ENCODE results near the gene YPEL5. TPM values are rescaled to one million over a fixed set of nuclear protein-coding genes. Genes with fewer than 3 reads are reported as not detected.
"Not testable (repeated sequence)": the region's sequence is repeated elsewhere in the genome, so short reads cannot be mapped to it uniquely, and the experiment has no call there.

The YPEL5 gene
- total RNA-seq, 1 experiment from 2014 or later = 66.4 TPM

GRCh38 chr2:30109856-30110255, 37.0 kb upstream of the YPEL5 start:
- TF ChIP-seq SIN3A (IDR thresholded peaks at IDR 0.05; ENCODE audit: borderline replicate concordance, insufficient read depth, low read depth, low read length) = no peak
- TF ChIP-seq POLR2AphosphoS5 (IDR thresholded peaks at IDR 0.05; ENCODE audit: low read depth, low read length) = no peak
- TF ChIP-seq REST (IDR thresholded peaks at IDR 0.05; ENCODE audit: insufficient read depth in 1 of 2, low read depth in 2 of 2, low read length in 1 of 2) = no peak
- TF ChIP-seq CTCF (IDR thresholded peaks at IDR 0.05) = no peak
- DNase-seq (ENCODE audit: low read depth, low spot score) = no peak
- Histone ChIP-seq H3K27me3 (ENCODE audit: control insufficient read depth, insufficient read depth, low read length) (no peaks in the 10 kb centered on the region), H3K4me1 (ENCODE audit: control insufficient read depth, insufficient read depth, low read length) (no peaks in the 10 kb centered on the region), H3K36me3 (ENCODE audit: control insufficient read depth, insufficient read depth, low read length) (no peaks in the 10 kb centered on the region), H3K4me3 (ENCODE audit: low read depth in 2 of 2, low read length in 2 of 2) (no peak overlapping the region), H3K9me3 (ENCODE audit: control insufficient read depth, insufficient read depth, low read depth, low read length) (no peaks in the 10 kb centered on the region), H3K27ac (ENCODE audit: low read length) (no peak overlapping the region)
- intact Hi-C loops (cut with micrococcal nuclease; ENCODE audit: unreplicated experiment) = no loop called here
- CTCF ChIA-PET = interaction anchor here (0.6 kb wide), 1 partner anchor 489 kb away, joined by 6 read pairs; no protein-coding TSS in a partner anchor
- POLR2A ChIA-PET = no interaction called here
- no TSS peak for BruUV-seq (replicated peaks)
- in situ Hi-C loops (cut with HindIII; ENCODE audit: low pct_unique_long_range_greater_than_20kb, low sequenced_read_pairs) = no loop called here
- no peak; the same call in 1 of the 2 replicates for ATAC-seq

- Histone ChIP-seq H3K36me3 (ENCODE audit: control insufficient read depth, insufficient read depth, low read length) (no peaks in the 10 kb centered on the region), H3K9me3 (ENCODE audit: control insufficient read depth, insufficient read depth, low read depth, low read length) (no peaks in the 10 kb centered on the region), H3K27me3 (ENCODE audit: control insufficient read depth, insufficient read depth, low read length) (no peaks in the 10 kb centered on the region), H3K27ac (ENCODE audit: low read length) (no peak overlapping the region), H3K4me3 (ENCODE audit: low read depth in 2 of 2, low read length in 2 of 2) (no peak overlapping the region), H3K4me1 (ENCODE audit: control insufficient read depth, insufficient read depth, low read length) (no peaks in the 10 kb centered on the region)
- DNase-seq (ENCODE audit: low read depth, low spot score) = no peak
- in situ Hi-C loops (cut with HindIII; ENCODE audit: low pct_unique_long_range_greater_than_20kb, low sequenced_read_pairs) = no loop called here
- no peak for TF ChIP-seq REST (IDR thresholded peaks at IDR 0.05; ENCODE audit: insufficient read depth in 1 of 2, low read depth in 2 of 2, low read length in 1 of 2)
- no peak for TF ChIP-seq CTCF (IDR thresholded peaks at IDR 0.05)
- no peak for TF ChIP-seq TCF7L2 (IDR thresholded peaks at IDR 0.05; ENCODE audit: low read depth, low read length)
- no peak for TF ChIP-seq SIN3A (IDR thresholded peaks at IDR 0.05; ENCODE audit: borderline replicate concordance, insufficient read depth, low read depth, low read length)
- no peak for TF ChIP-seq POLR2AphosphoS5 (IDR thresholded peaks at IDR 0.05; ENCODE audit: low read depth, low read length)
- intact Hi-C loops (cut with micrococcal nuclease; ENCODE audit: unreplicated experiment) = no loop called here
- ChIA-PET POLR2A (no interaction called here), CTCF (no interaction called here)
- ATAC-seq = no peak
- no TSS peak for BruUV-seq (replicated peaks)
Observed at GRCh38 chr2:30110773-30111172, 36.0 kb upstream of the YPEL5 start.

- ATAC-seq; H3K4me3 ChIP-seq (ENCODE audit: low read depth in 2 of 2, low read length in 2 of 2); H3K9me3 ChIP-seq (ENCODE audit: control insufficient read depth, insufficient read depth, low read depth, low read length); BruUV-seq (replicated peaks); H3K36me3 ChIP-seq (ENCODE audit: control insufficient read depth, insufficient read depth, low read length); H3K27me3 ChIP-seq (ENCODE audit: control insufficient read depth, insufficient read depth, low read length); CTCF ChIA-PET; H3K27ac ChIP-seq (ENCODE audit: low read length); H3K4me1 ChIP-seq (ENCODE audit: control insufficient read depth, insufficient read depth, low read length); intact Hi-C loops (cut with micrococcal nuclease; ENCODE audit: unreplicated experiment); DNase-seq (ENCODE audit: low read depth, low spot score); in situ Hi-C loops (cut with HindIII; ENCODE audit: low pct_unique_long_range_greater_than_20kb, low sequenced_read_pairs); POLR2A ChIA-PET: not testable (repeated sequence)
Observed at GRCh38 chr2:30111186-30111585, 35.6 kb upstream of the YPEL5 start.

Measured in Panc1 (cell line).